Activated CD8-positive, alpha-beta T cell treated with anti-CD3 and anti-CD28 coated beads, Interleukin-2, amount 10 ng/mL, durations not matched to agents 7 days and 5 days (primary cell): ENCODE data around the gene IQGAP3. TPM values are rescaled to one million over a fixed set of nuclear protein-coding genes. Genes with fewer than 3 reads are reported as not detected.

ENCODE experiments used
- ATAC-seq: fragments of 150-1000 bp; cut with Tn5 transposase; one replicate; pipeline ENCODE4 v1.10.0; 2021; ENCODE audit warnings: moderate library complexity
- CTCF ChIA-PET: fragments of 350-600 bp; sonication (Branson Sonifier 250); formaldehyde crosslinking; loops from one replicate; lab custom pipeline; 2021; ENCODE audit warnings: antibody characterized with exemption; lab: Charles Lee
- POLR2A ChIA-PET: fragments of 350-600 bp; sonication (Branson Sonifier 250); formaldehyde crosslinking; loops from one replicate; lab custom pipeline; 2021; ENCODE audit warnings: antibody characterized with exemption; lab: Charles Lee
- DNase-seq: peaks from one replicate; pipeline ENCODE4 v3.0.0-alpha.2; 2020
- H3K27ac Mint-ChIP-seq: one replicate; pipeline ENCODE4 v1.8.0; 2021; ENCODE audit warnings: mild to moderate bottlenecking, mixed read lengths
- H3K27me3 Mint-ChIP-seq: one replicate; pipeline ENCODE4 v1.8.0; 2021; ENCODE audit warnings: low read depth, mixed read lengths
- H3K36me3 Mint-ChIP-seq: one replicate; pipeline ENCODE4 v1.8.0; 2021; ENCODE audit warnings: low read depth, mixed read lengths
- H3K4me1 Mint-ChIP-seq: one replicate; pipeline ENCODE4 v1.8.0; 2021; ENCODE audit warnings: low read depth, mixed read lengths
- H3K4me3 Mint-ChIP-seq: one replicate; pipeline ENCODE4 v1.8.0; 2021; ENCODE audit warnings: mild to moderate bottlenecking, mixed read lengths
- H3K9me3 Mint-ChIP-seq: one replicate; pipeline ENCODE4 v1.8.0; 2022; ENCODE audit warnings: mixed read lengths; ENCODE audit not compliant: insufficient read depth
- total RNA-seq, 2 experiments: library from RNA; stranded (reverse); gene quantifications; one replicate each; pipeline ENCODE4 v1.2.3, GENCODE V29; 2021

Gene IQGAP3
- total RNA-seq, 2 experiments from 2014 or later = 28.6 to 31.0 TPM

DNA sequence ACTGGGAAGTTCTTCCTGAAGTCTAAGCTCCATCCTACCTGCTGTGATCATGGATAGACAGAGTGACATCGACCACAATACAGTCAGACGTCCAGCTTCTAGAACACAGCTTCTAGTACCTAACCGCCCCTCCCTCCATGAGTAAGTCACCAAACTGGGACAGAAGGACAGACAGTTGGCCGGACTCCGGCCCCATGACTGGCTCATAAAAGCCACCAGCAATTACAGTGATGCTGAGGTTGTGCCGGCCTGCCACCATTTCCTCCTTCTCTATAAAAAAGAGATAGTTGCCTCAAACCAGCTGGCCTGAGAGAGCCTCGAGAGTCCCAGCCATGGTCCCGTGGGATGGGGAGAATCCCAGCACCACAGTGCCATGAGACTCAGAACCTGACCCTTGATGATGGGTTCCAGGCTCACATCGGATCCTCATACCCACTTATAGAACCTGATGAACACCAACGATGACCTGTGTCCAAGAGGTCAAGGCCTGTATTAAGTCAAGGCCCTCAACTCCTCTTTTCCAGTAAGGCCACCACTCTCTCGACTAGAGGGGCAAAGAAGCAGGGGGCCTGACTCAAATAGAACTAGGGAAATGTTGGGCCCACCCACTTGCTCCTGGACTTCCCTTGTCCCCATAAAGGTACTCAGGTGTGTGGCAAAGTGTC is 75.2 kb downstream of the IQGAP3 start:
- no peak overlapping the region for H3K4me3 Mint-ChIP-seq
- no peaks in the 10 kb centered on the region for H3K27me3 Mint-ChIP-seq
- ATAC-seq (no peak), DNase-seq (no peak)
- H3K27ac Mint-ChIP-seq = peak overlapping the region; percentile 5
- CTCF ChIA-PET = interaction anchor here (0.7 to 10.8 kb wide), 4 partner anchors 14 to 112 kb away, joined by 3 to 207 read pairs (median 4); no protein-coding TSS in a partner anchor
- H3K36me3 Mint-ChIP-seq = peaks cover 29% of the 10 kb centered on the region
- POLR2A ChIA-PET = interaction anchor here (0.6 to 7.9 kb wide), 5 partner anchors 7 to 25 kb away, joined by 3 to 143 read pairs (median 4); no protein-coding TSS in a partner anchor
- peaks cover 77% of the 10 kb centered on the region for H3K4me1 Mint-ChIP-seq
- H3K9me3 Mint-ChIP-seq = no peaks in the 10 kb centered on the region

- peaks cover 29% of the 10 kb centered on the region for H3K36me3 Mint-ChIP-seq
- POLR2A ChIA-PET = interaction anchor here (0.6 to 7.9 kb wide), 5 partner anchors 8 to 86 kb away, joined by 3 to 143 read pairs (median 4); no protein-coding TSS in a partner anchor
- no peaks in the 10 kb centered on the region for H3K9me3 Mint-ChIP-seq
- CTCF ChIA-PET = interaction anchor here (1.8 to 10.8 kb wide), 2 partner anchors 13 to 111 kb away, joined by 5 to 207 read pairs; no protein-coding TSS in a partner anchor
- DNase-seq (no peak), ATAC-seq (no peak)
- H3K4me1 Mint-ChIP-seq = peaks cover 77% of the 10 kb centered on the region
- H3K27me3 Mint-ChIP-seq = no peaks in the 10 kb centered on the region
- H3K4me3 Mint-ChIP-seq = peak overlapping the region; percentile 2
- peak overlapping the region; percentile 0 for H3K27ac Mint-ChIP-seq
Measured at GRCh38 chr1:156496211-156496761, 76.1 kb downstream of the IQGAP3 start.

DNA sequence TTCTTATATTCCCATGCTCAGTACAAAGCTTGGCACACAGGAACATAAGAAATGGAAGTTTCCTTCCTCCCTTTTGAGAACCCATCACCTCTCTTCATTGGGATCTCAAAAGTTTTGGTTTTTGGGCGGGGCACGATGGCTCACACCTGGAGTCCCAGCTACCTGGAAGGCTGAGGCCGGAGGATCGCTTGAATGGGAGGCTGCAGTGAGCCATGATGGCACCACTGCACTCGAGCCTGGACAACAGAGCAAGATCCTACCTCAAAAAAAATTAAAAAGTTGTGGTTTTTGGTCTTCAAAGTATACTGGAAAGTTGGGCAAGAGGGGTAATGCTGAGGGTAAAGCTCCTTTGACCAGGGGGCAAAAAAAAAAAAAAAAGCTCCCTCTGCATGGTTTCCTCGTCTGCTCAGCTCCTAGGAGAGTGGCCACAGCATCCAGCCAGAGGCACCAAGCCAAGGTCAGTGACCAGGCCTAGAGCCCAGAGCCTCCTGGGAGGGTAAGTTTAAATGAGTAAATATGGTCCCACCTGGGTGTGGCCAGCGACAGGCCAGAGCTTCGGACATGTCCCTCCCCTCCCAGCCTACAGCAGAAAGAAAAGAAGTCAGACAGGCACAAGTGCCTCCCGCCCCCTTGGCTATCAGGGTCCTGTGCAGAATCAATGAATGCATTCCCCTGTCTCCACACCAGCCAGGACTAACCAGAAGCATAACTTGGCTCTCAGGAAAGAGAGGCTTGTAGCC is 76.8 kb downstream of the IQGAP3 start:
- peaks cover 31% of the 10 kb centered on the region for H3K36me3 Mint-ChIP-seq
- DNase-seq (no peak), ATAC-seq (no peak)
- no peaks in the 10 kb centered on the region for H3K9me3 Mint-ChIP-seq
- H3K4me3 Mint-ChIP-seq = no peak overlapping the region
- peak overlapping the region; percentile 0 for H3K27ac Mint-ChIP-seq
- H3K27me3 Mint-ChIP-seq = no peaks in the 10 kb centered on the region
- H3K4me1 Mint-ChIP-seq = peaks cover 85% of the 10 kb centered on the region
- ChIA-PET CTCF (interaction anchor here (1.8 to 10.8 kb wide), 2 partner anchors 12 to 110 kb away, joined by 5 to 207 read pairs; no protein-coding TSS in a partner anchor), POLR2A (interaction anchor here (0.8 to 7.9 kb wide), 3 partner anchors 9 to 15 kb away, joined by 3 to 143 read pairs (median 4); no protein-coding TSS in a partner anchor)

DNA sequence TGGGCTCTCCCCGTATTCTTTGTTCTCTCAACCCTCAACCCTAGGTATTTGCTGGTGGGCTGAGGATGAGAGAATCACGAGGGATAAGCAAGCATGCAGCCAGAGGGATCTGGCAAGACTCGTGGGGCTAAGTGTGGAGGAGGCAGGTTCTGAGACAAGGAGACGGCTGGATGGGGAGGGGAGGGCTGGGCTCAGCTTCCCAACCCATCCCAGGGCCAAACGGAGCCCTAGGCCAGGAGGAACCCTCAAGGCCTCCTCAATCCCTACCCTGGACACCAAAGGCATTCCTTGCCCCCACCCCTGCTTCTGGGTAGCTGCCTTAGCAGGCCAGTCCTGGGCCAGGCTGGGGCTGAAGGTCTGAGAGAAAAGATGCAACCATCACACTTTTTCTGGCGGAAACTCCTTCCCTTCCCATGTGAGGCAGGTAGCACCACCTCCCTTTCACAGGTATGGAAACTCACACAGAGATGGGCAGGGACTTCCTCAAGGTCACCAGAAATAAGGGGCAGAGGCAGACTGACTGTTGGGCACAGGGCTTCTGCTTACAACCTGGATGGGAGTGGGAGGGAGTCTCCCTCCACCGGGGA is 78.0 kb downstream of the IQGAP3 start:
- Mint-ChIP-seq H3K27me3 (no peaks in the 10 kb centered on the region), H3K4me1 (peaks cover 96% of the 10 kb centered on the region), H3K9me3 (no peaks in the 10 kb centered on the region), H3K4me3 (no peak overlapping the region), H3K36me3 (peaks cover 31% of the 10 kb centered on the region), H3K27ac (peak overlapping the region; percentile 54)
- DNase-seq = no peak
- POLR2A ChIA-PET = interaction anchor here (0.8 to 1.4 kb wide), 2 partner anchors 11 to 14 kb away, joined by 3 read pairs; no protein-coding TSS in a partner anchor
- CTCF ChIA-PET = interaction anchor here (1.3 to 5.8 kb wide), 2 partner anchors 13 to 109 kb away, joined by 3 to 54 read pairs; no protein-coding TSS in a partner anchor
- ATAC-seq = no peak

DNA sequence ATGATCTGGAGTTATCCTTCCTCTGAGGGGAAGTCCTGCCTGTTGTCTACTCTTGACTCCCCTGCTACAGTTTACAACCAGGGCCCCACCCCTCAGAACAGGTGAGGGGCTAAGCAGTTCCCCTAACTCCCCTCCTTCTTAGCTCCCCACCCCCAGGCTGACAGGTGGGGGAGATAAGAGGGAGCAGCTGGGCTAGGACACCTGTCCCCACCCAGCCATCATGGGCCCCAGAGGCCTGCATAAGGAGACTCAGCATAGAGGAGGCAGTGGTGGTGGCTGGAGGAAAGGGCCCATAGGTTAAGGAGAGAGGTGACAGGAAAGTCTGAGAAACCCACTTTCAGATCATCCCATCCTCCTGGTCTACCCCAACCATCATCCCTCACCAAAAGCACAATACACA is 78.6 kb downstream of the IQGAP3 start:
- Mint-ChIP-seq H3K4me3 (no peak overlapping the region), H3K27ac (peak overlapping the region; percentile 54), H3K36me3 (peaks cover 31% of the 10 kb centered on the region), H3K4me1 (peaks cover 99% of the 10 kb centered on the region), H3K27me3 (no peaks in the 10 kb centered on the region), H3K9me3 (no peaks in the 10 kb centered on the region)
- ChIA-PET CTCF (interaction anchor here (0.8 to 6.1 kb wide), 4 partner anchors 8 to 108 kb away, joined by 3 to 85 read pairs (median 28); partner anchors contain the start of gene MEF2D), POLR2A (interaction anchor here (1.4 kb wide), 1 partner anchor 11 kb away, joined by 3 read pairs; no protein-coding TSS in a partner anchor)
- DNase-seq = no peak
- no peak for ATAC-seq

- DNase-seq = no peak
- POLR2A ChIA-PET = interaction anchor here (1.4 to 12.8 kb wide), 2 partner anchors 6 to 12 kb away, joined by 3 to 143 read pairs; partner anchors contain the start of gene MEF2D
- H3K27me3 Mint-ChIP-seq = no peaks in the 10 kb centered on the region
- H3K36me3 Mint-ChIP-seq = peaks cover 32% of the 10 kb centered on the region
- ATAC-seq = no peak
- H3K27ac Mint-ChIP-seq = peak overlapping the region; percentile 61
- H3K4me3 Mint-ChIP-seq = peak overlapping the region; percentile 13
- peaks cover 99% of the 10 kb centered on the region for H3K4me1 Mint-ChIP-seq
- H3K9me3 Mint-ChIP-seq = no peaks in the 10 kb centered on the region
- CTCF ChIA-PET = interaction anchor here (0.8 to 6.1 kb wide), 4 partner anchors 9 to 107 kb away, joined by 3 to 85 read pairs (median 28); partner anchors contain the start of gene MEF2D
Measured at GRCh38 chr1:156493154-156493631, 79.2 kb downstream of the IQGAP3 start.

DNA sequence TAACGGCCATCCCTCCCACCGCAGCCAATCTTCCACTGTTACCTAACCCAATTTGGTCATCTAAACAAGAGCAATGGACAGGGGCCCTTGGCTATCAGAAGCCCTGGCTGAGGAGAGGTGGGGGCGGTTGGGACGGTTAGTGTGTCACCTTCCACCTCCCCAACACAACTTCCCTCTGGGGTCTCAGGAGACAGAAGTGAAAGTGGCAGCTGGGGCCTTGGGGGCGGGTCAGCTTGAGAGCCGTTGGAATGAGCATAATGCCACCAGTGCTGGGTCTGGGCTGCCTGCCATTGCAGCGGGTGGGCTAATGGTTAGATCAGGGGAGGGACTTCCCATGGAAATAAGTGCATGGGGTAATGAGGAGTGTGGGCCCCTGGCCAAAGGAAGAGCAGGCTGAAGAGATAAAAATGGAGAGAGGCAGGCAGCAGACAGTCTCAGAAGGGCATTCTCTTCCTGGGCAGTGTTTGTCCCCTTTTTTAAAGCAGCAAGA is 79.7 kb downstream of the IQGAP3 start:
- H3K36me3 Mint-ChIP-seq = peaks cover 38% of the 10 kb centered on the region
- ATAC-seq = no peak
- peak overlapping the region; percentile 61 for H3K27ac Mint-ChIP-seq
- POLR2A ChIA-PET = interaction anchor here (12.8 kb wide), 1 partner anchor 7 kb away, joined by 143 read pairs; the partner anchor contains the start of gene MEF2D
- DNase-seq = no peak
- no peaks in the 10 kb centered on the region for H3K27me3 Mint-ChIP-seq
- H3K4me3 Mint-ChIP-seq = peak overlapping the region; percentile 13
- CTCF ChIA-PET = interaction anchor here (0.7 to 6.1 kb wide), 6 partner anchors 9 to 650 kb away, joined by 3 to 85 read pairs (median 14); partner anchors contain the start of gene MEF2D
- no peaks in the 10 kb centered on the region for H3K9me3 Mint-ChIP-seq
- peaks cover 99% of the 10 kb centered on the region for H3K4me1 Mint-ChIP-seq

DNA sequence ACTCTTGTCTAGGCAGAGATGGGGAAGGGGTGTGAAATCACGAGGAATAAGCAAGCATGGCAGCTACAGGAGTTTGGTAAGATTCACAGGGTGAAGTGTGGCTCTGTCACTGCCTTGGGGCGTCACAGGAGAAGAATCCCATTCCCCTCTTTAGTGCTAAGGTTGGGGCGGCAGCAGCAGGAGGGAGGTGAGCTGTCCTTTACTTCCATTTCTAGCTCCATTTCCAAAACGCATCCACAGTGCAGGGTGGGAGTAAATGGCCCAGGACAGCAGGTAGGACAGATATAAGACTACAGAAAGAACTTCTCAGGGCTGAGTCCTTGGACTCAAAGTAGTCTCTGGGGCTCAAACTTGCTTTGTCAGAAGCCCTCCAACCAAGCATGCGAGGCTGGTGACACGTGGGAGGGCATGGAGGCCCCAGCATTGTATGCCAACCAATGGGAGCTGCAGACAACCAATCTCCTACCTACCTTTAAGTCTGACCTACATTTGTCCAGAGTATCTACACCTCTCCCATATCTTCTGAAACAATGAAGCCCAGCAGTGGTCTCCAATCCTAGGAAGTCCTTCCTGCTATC is 80.3 kb downstream of the IQGAP3 start:
- DNase-seq = no peak
- H3K4me1 Mint-ChIP-seq = peaks cover 99% of the 10 kb centered on the region
- no peaks in the 10 kb centered on the region for H3K9me3 Mint-ChIP-seq
- H3K27me3 Mint-ChIP-seq = no peaks in the 10 kb centered on the region
- ChIA-PET POLR2A (interaction anchor here (1.1 to 12.8 kb wide), 2 partner anchors 7 to 11 kb away, joined by 3 to 143 read pairs; partner anchors contain the start of gene MEF2D), CTCF (interaction anchor here (0.7 to 6.1 kb wide), 7 partner anchors 10 to 649 kb away, joined by 3 to 85 read pairs (median 4); partner anchors contain the start of gene MEF2D)
- H3K36me3 Mint-ChIP-seq = peaks cover 37% of the 10 kb centered on the region
- ATAC-seq = no peak
- no peak overlapping the region for H3K4me3 Mint-ChIP-seq
- H3K27ac Mint-ChIP-seq = peak overlapping the region; percentile 61

GRCh38 chr1:156491151-156491949 is 81.0 kb downstream of the IQGAP3 start:
- peak overlapping the region; percentile 85 for H3K27ac Mint-ChIP-seq
- peaks cover 99% of the 10 kb centered on the region for H3K4me1 Mint-ChIP-seq
- H3K27me3 Mint-ChIP-seq = no peaks in the 10 kb centered on the region
- no peak for ATAC-seq
- no peaks in the 10 kb centered on the region for H3K9me3 Mint-ChIP-seq
- CTCF ChIA-PET = interaction anchor here (0.8 to 6.1 kb wide), 11 partner anchors 10 to 118 kb away, joined by 3 to 85 read pairs (median 3); partner anchors contain the start of gene MEF2D
- no peak overlapping the region for H3K4me3 Mint-ChIP-seq
- DNase-seq = no peak
- H3K36me3 Mint-ChIP-seq = peaks cover 36% of the 10 kb centered on the region
- POLR2A ChIA-PET = interaction anchor here (1.1 to 12.8 kb wide), 4 partner anchors 8 to 16 kb away, joined by 3 to 143 read pairs (median 11); partner anchors contain the start of gene MEF2D
